HG03139 (cell line): ENCODE measurements around the gene UBAC1.
"Not testable (repeated sequence)": the region's sequence is repeated elsewhere in the genome, so short reads cannot be mapped to it uniquely, and the experiment has no call there.

ENCODE experiments used
- ATAC-seq: cut with Tn5 transposase; IDR thresholded peaks from one replicate; pipeline ENCODE4 v1.9.1; 2021; ENCODE audit not compliant: unreplicated experiment

The UBAC1 gene

DNA sequence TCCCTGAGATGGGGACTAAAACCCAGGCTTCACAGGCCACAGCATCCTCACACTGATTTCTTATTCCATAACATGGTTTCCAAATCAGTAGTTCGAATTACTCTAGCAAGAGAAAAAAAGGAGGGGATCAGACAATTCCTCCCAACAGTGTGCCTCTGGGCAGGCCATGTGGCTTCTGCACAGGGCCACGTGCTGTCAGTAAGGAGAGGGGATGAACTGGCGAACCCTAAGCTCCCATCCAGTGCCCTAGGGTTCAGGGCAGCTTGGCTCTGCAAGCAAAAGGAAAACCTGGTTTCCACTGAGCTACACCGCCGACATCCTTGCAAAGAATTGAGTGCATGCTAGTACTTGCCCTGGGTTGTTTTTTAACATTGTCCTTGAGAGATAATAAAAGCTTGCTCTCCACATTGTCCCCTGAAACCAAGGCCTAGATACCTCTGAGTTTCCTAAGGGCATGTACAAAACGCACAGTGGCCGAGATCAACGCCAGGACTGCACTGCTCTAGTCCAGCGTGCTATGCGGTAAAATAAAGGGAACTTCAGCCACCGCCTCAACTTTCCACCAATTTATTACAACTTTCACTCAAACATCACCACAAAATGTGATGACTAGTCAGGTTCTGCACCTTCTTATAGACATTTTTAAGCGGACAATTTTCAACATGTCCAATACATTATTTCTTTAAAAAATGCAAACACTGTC is 58.4 kb downstream of the UBAC1 start:
- no peak for ATAC-seq

DNA sequence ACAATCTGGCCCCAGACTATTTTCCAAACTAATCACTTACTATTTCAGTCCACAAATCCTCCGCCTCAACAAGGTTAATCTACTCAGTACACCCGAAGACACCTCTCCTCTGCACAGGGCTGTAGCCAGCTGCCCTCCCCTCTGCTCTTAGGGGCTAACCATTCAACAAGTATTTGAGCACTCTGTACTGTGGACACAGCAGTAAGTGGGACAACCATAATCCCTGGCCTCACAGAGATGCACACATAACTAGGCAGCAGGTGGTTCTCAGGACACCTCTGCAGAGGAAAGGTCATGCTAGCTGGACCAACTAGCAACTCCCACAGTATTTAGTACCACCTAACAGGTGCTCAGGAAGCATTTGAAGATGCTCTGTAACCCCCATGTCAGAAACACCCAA is 59.3 kb downstream of the UBAC1 start:
- no peak for ATAC-seq

DNA sequence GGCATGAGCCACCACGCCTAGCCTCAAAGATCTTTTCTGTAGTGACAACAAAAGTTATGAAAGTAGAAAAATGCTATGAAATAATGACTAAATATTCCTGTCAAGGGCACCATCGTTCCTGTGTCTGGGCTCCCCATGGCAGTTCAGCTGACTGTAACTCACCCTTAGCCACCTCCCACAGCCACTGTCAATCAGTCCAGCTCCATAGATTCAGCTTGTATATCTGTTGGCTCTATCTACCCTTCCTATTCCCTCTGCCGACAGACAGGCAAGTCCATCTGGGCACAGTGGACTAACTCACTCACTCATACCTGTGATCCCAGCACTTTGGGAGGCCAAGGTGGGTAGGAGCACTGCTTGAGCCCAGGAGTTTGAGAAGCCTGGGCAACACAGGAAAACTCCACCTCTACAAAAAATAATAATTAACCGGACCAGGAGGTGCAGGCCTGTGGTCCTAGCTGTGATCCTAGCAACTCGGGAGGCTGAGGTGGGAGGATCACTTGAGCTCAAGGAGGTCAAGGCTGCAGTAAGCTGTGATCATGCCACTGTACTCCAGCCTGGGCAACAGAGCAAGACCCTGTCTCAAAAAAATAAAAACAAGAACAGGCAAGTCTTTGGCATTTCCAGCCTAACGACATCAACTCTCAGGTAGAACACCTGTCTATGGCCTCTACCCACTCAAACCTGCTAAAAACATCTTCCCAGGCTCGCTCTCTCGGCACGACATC is 60.0 kb downstream of the UBAC1 start:
- ATAC-seq: no peak

DNA sequence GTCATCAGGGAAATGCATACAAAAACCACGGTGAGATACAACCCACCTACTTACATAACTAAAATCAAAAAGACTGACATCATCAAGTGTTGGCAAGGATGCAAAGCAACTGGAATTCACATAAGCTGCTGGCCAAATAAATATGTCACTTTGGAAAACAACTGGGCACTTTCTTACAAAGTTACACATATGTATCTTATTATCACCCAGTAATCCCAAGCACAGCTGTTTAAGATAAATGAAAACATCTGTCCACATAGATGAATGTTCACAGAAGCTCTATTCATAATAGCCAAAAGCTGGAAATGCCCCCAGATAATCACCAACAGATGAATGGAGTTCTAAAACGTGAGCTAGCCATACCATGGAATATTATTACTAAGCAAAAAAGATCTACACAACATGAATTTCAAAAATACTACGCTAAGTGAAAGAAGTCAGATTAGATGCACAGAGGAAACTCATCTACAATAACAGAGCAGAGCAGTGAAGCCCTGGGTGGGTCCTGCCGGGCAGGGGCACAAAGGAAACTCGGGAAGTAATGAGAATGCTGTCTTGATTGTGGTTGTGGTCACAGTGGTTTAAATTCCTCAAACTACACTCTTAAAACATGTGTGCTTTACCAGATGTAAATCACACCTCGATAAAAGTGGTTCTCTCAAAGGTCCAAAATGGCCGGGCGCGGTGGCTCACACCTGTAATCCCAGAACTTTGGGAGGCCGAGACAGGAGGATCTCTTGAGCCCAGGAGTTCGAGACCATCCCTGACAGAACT is 62.4 kb downstream of the UBAC1 start:
- ATAC-seq: no peak

DNA sequence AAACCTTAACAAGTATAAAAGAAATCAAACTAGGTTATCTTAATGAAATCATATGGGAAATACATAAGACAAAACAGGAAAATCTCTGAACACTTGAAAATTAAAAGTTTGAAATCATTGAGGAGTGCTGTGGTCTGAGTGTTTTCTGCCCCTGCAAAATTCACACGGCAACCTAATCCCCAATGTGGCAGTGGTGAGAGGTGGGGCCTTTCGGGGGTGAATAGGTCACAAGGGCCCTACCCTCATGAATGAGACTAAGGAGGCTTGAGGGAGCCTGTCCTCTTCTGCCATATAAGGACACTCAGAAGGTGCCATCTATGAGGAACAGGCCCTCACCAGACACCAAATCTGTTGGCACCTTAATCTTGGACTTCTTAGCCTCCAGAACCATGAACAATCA is 64.5 kb downstream of the UBAC1 start:
- ATAC-seq: no peak

DNA sequence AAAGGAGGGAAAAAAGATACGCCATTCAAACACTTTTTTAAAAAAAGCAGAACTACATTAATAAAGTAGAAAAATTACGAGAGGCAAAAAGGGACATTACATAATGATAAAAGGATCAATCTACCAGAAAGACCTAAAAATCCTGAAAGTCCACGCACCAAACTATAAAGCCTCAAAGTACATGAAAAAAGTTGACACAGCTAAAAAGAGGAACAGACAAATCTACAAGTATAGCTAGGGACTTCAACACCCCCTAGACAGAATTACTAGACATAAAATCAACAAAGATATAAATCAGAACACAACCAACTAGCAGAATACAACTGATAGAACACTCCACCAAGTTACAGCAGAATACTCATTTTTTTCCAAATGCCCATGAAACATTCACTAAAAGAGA is 65.0 kb downstream of the UBAC1 start:
- ATAC-seq: no peak

DNA sequence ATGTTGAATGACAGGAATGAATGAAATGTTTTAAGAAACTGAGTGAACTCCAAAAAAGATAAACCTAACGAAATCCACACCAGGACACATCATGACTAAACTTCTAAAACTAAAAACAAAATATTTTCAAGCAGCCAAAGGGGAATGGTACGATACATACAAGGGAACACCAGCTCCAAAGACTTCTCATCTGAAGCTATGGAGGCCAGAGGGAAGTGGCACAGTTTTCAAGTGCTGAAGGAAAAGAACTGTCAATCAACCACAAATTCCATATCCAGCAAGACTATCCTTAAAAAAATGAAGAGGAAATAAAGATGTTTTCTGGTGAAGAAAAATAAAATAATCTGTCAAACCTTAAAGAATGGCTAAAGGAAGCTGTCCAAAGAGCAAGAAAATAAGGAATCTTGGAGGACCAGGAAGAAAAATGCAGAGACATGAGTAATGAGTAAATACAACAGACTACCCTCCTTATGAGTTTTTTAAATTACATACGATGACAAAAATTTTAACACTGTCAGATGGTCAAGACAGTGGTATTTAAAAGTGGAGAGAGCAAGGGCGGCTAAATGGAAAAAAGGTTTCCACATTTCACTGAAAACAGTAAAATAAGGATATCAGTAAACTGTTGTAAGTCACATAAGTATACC is 65.8 kb downstream of the UBAC1 start:
- no peak for ATAC-seq

DNA sequence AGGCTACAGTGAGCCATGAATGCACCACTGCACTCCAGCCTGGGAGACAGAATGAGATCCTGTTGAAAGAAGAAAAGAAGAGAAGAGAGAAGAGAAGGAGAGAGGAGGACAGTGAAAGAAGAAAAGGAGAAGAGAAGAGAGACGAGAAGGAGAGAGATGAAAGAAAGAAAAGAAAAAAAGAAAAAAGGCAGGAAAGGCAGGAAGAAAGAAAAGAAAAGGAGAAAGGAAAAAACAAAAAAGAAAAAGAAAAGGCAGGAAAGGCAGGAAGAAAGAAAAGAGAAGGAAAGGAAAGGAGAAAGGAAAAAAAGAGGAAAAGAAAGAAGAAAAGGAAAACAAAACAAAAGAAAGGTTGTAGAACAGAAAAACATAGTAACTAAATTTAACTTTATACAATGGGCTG is 68.1 kb downstream of the UBAC1 start:
- ATAC-seq: no peak

DNA sequence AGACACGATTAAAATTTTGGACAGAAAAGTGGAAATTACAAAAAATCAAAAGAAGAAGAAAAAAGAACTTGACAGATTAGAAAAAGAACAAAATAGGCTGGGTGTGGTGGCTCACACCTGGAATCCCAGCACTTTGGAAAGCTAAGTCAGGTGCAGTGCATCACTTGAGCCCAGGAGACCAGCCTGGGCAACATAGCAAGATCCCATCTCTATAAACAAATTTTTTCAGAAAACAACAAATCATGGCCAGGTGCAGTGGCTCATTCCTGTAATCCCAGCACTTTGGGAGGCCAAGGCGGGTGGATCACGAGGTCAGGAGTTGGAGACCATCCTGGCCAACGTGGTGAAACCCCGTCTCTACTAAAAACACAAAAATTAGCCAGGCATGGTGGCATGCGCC is 68.8 kb downstream of the UBAC1 start:
- not testable (repeated sequence) for ATAC-seq

DNA sequence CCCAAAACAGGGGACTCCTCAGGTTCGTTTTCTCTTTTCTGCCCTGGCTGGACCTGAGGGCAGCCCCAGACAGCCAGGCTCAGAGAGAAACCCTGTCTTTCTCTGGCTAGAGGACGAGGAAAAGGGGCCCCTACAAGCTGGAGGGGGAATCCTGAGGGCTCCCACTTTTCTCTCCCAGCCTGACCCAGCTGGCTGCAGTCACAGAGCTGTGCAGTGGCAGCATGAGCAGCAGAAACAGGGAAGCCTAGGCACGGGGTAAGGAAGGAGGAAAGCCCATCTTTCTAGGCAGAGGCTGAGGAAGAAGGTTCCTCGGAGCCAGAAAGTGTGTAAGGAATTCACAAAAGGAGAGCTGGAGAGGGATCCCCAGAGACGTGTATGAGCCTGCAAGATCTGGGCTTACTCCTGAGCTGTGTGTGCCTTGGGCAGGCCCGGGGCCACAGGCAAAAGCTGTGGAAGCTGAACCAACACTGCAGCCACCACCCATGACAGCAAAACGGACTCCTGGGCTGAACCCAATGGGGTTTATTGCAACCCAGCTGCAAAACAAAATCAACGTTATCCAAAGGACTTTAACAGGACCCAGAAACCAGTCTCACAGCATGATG is 70.0 kb downstream of the UBAC1 start:
- no peak for ATAC-seq

DNA sequence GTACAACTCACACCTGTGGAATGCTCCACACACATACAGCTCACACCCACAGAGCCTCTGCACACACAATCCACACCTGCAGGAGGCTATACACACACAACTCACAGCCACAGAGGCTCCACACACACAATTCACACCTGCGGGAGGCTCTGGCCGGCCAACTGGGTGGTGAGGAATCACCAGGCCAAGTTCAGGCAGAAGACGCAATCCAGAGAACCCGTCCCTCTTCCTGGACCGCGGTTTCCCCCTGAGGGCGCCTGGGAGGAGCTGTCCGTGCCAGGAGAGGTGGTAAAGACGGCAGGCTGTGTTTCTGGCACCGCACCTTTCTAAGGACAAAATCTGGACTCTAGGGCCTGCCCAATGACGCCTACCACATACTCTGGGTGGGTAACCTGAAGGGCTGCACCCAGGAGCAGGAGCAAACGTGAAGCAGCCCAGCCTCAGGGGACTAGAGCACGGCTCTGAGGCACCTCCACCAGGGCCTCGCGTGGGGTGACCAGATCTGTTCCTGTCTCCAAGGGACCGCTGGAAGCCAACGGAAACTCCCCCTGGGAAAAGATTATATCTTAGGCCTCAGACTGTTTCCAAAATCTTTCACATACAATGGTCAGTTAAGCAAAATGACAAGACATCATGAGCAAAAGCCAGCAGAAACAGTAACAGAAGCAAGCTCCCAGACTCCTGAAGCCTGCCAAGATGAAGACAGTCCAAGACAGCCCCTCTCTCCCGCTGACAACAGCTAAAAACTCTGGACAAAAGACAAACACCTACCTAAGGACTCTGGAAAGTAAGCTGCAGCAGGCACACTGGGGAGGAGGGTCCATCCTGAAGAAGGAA is 70.8 kb downstream of the UBAC1 start:
- no peak for ATAC-seq

DNA sequence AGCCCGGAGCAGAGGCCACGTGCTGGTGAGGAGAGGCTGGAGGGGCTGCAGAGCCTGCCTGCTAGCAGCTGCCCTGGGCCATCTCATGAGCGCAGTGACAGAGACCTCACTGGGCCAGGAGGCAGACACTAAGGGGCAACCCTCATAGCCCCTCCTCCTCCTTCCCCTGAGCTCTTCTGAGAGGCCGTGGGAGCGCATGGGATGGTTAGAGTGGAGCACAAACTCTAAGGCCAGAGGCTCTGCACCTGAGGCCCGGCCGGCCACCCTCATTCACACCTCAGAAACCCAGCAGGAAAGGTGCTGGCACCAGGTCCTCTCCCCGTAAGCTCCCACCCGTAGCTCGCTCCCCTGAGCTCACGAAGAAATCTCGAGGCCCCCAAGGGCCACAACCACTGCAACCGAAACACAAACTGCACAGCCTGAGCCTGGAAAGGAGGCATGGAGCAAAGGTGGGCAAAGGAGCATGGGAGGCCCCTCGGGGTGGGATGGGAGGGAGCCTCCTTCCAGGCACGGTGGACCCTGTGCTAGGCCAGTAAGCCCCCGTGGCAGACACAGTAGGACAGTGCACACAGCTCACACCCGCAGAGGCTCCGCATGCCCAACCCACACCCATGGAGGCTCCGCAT is 71.5 kb downstream of the UBAC1 start:
- no peak for ATAC-seq

DNA sequence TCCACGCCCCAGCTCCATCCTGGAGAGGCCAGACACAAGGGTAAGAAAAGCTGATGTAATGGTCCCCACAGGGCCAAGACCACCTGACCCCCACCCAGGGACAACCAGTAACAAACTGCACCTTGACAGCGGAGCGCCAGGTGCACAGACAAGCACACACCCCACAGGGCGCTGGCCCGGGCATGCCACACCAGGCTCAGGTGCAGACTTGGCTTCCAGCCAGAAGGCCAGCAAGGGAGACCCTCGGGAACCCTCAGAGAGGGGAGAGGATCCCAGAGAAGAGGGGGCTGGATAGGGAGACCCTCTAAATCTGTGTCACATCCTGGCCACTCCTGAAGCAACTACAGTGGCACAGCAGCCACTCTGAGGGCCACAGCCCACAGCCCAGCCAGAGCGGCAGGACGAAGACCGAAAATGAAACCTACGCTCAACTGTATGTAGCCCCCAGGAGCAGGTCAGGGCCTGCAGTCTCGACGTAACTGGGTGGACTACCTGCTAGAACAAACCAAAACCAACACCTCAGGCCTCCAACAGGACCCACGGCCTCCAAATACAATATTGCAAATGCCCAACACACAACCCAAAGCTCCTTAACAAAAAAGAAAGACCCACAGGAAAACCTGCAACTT is 72.3 kb downstream of the UBAC1 start:
- no peak for ATAC-seq

DNA sequence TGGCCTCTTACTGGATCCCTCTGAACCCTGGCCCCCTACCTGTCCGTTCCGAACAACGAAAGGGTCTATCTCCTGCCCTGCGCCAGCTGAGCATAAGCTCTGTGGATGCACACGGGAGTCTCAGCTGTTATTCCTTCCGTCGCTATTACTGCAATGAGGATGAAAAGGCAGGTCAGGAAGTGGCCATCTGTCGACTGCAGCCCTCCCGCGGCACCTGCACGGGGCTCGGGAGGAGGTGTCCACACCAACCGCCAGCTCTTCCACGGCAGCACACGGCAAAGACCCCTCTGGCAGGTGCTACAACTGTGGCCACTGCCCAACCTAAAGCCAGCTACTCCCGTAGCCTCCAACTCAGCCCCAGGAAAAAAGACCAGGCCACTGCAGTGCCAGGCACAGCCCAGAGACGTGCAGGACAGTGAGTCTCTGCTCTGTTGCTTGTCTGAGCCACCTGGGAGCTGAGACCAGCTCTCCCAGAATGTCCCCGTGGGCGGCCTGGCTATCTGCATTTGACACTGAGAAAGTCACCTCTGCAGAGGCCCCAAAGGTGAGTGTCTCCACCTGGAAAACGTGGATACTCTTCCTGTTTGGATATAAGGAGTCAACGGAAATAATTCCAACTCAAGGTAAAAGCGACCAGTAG is 72.9 kb downstream of the UBAC1 start:
- no peak for ATAC-seq

DNA sequence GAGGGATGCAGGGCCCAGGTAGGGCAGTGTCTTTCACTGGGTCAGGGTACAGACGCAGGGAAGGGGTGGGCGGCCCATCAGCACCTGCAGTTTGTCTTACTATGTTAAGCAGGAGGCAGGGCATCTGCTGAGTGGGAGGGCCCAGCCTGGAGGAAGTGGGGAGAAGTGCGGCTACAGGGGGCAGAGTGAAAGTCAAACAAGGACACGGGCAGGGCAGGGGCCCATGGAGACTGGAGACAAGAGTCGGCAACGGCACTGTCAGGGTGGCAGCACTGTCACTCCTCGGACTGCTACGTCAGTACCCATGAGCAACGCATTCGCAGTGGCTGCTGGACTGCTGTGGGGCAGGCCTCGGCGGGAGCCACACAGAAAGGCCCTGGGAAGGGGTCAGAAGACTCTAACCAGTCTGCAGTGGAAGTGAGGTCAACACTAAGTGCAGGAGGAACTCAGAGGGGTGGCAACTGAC is 73.6 kb downstream of the UBAC1 start:
- peak; percentile 66 for ATAC-seq

DNA sequence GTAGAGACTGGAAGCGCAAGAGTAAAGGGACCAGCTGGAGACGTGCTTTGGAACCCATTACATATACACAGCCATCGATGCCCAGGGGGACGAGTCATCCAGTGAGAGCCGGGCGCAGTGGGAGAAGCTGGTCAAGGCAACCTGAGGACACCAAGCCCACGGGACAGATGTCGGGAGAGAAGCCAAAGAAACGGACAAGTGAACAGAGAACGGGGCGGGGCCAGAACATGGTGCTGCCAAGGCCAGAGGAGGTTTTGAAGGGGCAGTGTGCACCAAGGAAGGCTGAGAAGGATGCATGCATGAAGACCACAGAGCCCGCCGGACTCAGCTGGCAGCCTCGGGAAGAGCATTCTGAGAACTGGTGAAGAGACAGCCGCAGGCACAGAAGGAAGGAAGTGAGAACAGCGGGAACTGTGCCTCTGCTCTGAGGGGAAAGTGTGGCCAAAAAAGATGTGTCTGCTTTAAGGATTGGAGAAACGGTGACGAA is 74.1 kb downstream of the UBAC1 start:
- ATAC-seq: no peak

DNA sequence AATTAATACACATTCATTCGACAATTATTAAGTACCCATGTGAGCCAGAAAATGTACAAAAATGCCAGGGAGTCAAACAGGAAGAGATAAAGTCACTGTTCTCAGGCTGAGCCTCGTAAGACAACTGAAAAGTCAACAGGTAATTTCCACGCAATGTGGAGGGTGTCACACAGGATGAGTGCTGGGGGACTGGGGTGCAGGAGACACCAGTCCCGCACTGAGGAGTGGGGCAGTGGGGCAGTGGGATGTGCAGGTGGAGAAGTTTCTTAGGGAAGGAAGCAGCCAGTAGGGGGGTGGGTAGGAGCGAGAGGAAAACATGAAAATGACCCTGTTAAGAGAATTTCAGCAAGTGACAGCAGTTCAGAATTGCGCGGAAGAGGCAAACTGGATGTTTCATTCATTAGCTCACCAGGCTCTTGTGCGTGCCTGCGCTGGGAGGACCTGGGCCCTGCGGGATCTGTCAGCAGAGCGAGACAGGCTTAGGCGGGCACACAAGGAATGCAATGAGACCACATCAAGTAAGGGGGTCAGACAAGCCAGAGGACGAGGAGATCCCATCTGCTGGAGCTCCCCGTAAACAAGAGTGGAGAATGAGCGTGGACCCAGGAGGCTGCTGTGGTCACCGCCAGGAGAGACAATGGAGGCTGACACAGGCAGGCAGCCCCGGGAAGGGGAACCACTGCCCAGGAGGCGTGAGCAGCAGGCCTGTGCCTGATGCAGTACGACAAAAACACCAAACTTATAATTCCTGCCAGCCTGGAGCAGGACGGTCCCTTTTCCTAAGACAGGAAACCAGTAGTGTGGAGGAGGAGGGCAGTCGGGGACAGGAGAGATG is 74.8 kb downstream of the UBAC1 start:
- no peak for ATAC-seq
